ENCODE measurements around the gene TXNL4A. TPM values are rescaled to one million over a fixed set of nuclear protein-coding genes. Genes with fewer than 3 reads are reported as not detected.

The TXNL4A gene
- polyA plus RNA-seq, 1 of the 3 experiments (the other 2 are of a cell fraction), result 158 TPM

GRCh38 chr18:79983793-79984192 is 4.6 kb downstream of the TXNL4A start:
- peaks cover 95% of the 10 kb centered on the region for H3K79me2 ChIP-seq (ENCODE audit: insufficient read depth)
- no peaks in the 10 kb centered on the region for H3K9me3 ChIP-seq
- H3K36me3 ChIP-seq (replicated peaks in 1 of 2; ENCODE audit: control insufficient read depth in 1 of 2, insufficient read depth in 2 of 2, low read length in 1 of 2), result peaks cover 4 to 26% of the 10 kb centered on the region in 2 experiments
- H3K4me3 ChIP-seq (ENCODE audit: low read depth in 2 of 2, low read length in 1 of 2), result no peak overlapping the region
- ChIA-PET CTCF (no interaction called here), POLR2A (no interaction called here)
- no peaks in the 10 kb centered on the region for H3F3A ChIP-seq (replicated peaks; ENCODE audit: insufficient read depth)
- peaks cover 4 to 10% of the 10 kb centered on the region in 2 experiments; a peak in 2 of 4 replicates for H3K4me1 ChIP-seq (ENCODE audit: control insufficient read depth in 1 of 2, insufficient read depth in 2 of 2, low read depth in 1 of 2, low read length in 1 of 2)
- 99% methylated on average over 7 of the region's 7 CpGs for WGBS (ENCODE audit: low lambda C conversion rate)
- peaks cover 88% of the 10 kb centered on the region for H4K20me1 ChIP-seq (ENCODE audit: insufficient read depth)
- no peak overlapping the region for H2AFZ ChIP-seq (ENCODE audit: low read depth)
- TF ChIP-seq YY1 (IDR thresholded peaks at IDR 0.05; ENCODE audit: low read depth), result no peak
- no peak for TF ChIP-seq MXI1 (IDR thresholded peaks at IDR 0.05; ENCODE audit: low read depth, low read length)
- no peak for TF ChIP-seq RFX5 (IDR thresholded peaks at IDR 0.05; ENCODE audit: low read length)
- TF ChIP-seq CHD2 (IDR thresholded peaks at IDR 0.05; ENCODE audit: low read length, partially characterized antibody), result no peak
- TF ChIP-seq GATA2 (CRISPR knock-in tag; IDR thresholded peaks at IDR 0.05), result no peak
- no peak for TF ChIP-seq EP300 (IDR thresholded peaks at IDR 0.05; ENCODE audit: borderline replicate concordance in 1 of 2, low read depth in 1 of 2, low read length in 1 of 2)
- no peak for TF ChIP-seq TEAD4 (IDR thresholded peaks at IDR 0.05; ENCODE audit: borderline replicate concordance, insufficient read depth)
- no peak for TF ChIP-seq JUND (IDR thresholded peaks at IDR 0.05)
- no peak for TF ChIP-seq RXRA (IDR thresholded peaks at IDR 0.05; ENCODE audit: borderline replicate concordance, low read depth)
- TF ChIP-seq RAD21 (IDR thresholded peaks at IDR 0.05; ENCODE audit: low read length), result no peak
- TF ChIP-seq FOXM1 (IDR thresholded peaks at IDR 0.05; ENCODE audit: low read depth), result no peak
- TF ChIP-seq, protein P1, sequence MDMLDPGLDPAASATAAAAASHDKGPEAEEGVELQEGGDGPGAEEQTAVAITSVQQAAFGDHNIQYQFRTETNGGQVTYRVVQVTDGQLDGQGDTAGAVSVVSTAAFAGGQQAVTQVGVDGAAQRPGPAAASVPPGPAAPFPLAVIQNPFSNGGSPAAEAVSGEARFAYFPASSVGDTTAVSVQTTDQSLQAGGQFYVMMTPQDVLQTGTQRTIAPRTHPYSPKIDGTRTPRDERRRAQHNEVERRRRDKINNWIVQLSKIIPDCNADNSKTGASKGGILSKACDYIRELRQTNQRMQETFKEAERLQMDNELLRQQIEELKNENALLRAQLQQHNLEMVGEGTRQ (IDR thresholded peaks at IDR 0.05; ENCODE audit: borderline replicate concordance, low read depth, low read length), result no peak
- TF ChIP-seq MEF2A (IDR thresholded peaks at IDR 0.05; ENCODE audit: borderline replicate concordance, low read depth), result no peak
- TF ChIP-seq MAX (IDR thresholded peaks at IDR 0.05; ENCODE audit: low read depth), result no peak
- TF ChIP-seq POLR2AphosphoS5 (IDR thresholded peaks at IDR 0.05; ENCODE audit: low read depth, low read length), result no peak
- TF ChIP-seq, protein P2, sequence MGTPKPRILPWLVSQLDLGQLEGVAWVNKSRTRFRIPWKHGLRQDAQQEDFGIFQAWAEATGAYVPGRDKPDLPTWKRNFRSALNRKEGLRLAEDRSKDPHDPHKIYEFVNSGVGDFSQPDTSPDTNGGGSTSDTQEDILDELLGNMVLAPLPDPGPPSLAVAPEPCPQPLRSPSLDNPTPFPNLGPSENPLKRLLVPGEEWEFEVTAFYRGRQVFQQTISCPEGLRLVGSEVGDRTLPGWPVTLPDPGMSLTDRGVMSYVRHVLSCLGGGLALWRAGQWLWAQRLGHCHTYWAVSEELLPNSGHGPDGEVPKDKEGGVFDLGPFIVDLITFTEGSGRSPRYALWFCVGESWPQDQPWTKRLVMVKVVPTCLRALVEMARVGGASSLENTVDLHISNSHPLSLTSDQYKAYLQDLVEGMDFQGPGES (IDR thresholded peaks at IDR 0.05; ENCODE audit: low read depth, low read length), result no peak
- TF ChIP-seq FOXJ3 (CRISPR knock-in tag; IDR thresholded peaks at IDR 0.05), result no peak
- no peak for TF ChIP-seq FOSL2 (IDR thresholded peaks at IDR 0.05; ENCODE audit: borderline replicate concordance, low read depth)
- TF ChIP-seq TAF1 (IDR thresholded peaks at IDR 0.05; ENCODE audit: borderline replicate concordance, low read depth, low read length), result no peak
- DNase-seq, result no peak
- H3K9me2 ChIP-seq, result no peaks in the 10 kb centered on the region
- no peak overlapping the region for H3K9ac ChIP-seq
- no peaks in the 10 kb centered on the region for H3K27me3 ChIP-seq (ENCODE audit: insufficient read depth)
- H3K4me2 ChIP-seq, result no peak overlapping the region
- no peak overlapping the region for H3K27ac ChIP-seq (ENCODE audit: low read depth in 2 of 2, low read length in 1 of 2)

Data from SK-N-SH (cell line).